ENCODE data around the gene NKAIN2.

- TF ChIP-seq FOXJ3 (CRISPR knock-in tag; IDR thresholded peaks at IDR 0.05), result no peak
- TF ChIP-seq RXRA (IDR thresholded peaks at IDR 0.05; ENCODE audit: borderline replicate concordance, low read depth), result no peak
These were observed 248.5 kb downstream of the NKAIN2 start for GRCh38 chr6:124052120-124052519.

Measured in SK-N-SH (cell line).